K562 (cell line): ENCODE data around the gene ABCC11. TPM values are rescaled to one million over a fixed set of nuclear protein-coding genes. Genes with fewer than 3 reads are reported as not detected.
A peak's percentile ranks its signal among the peaks of the same experiment; 100 is the strongest.

Experiments used
- ATAC-seq: fragments of 200-7000 bp; cut with Tn5 transposase; 3 replicates; pipeline ENCODE4 v1.9.1; 2020; ENCODE audit warnings: moderate library complexity
- BruUV-seq: library from RNA; stranded (reverse); fragments of 400-500 nt; replicated peaks from 2 replicates; lab custom pipeline; 2021; lab: Mats Ljungman, UMichigan
- CTCF ChIA-PET: fragments of 300-600 bp; formaldehyde crosslinking; extraction: SDS; loops from one replicate; lab custom pipeline; 2021; ENCODE audit warnings: low intra/inter-chr PET ratio; lab: Yijun Ruan, JAX
- POLR2A ChIA-PET: fragments of 300-600, 350-650 bp; sonication (Branson Sonifier 250); formaldehyde crosslinking; extraction: SDS; loops from one replicate; lab custom pipeline; 2021; ENCODE audit warnings: antibody characterized with exemption, inconsistent platforms; lab: Yijun Ruan, JAX
- DNase-seq, 4 experiments: peaks; one replicate each; pipeline versions ENCODE4 v3.0.0 to v3.0.0-alpha.2; 2011 to 2018; ENCODE audit warnings: low spot score in 3 of 4, mixed read lengths in 3 of 4; ENCODE audit errors: extremely low read depth in 1 of 4
- FAIRE-seq: peaks from 2 replicates; lab custom pipeline; 2011; peaks lifted over from hg19 to GRCh38; lab: Jason Lieb, UNC
- H2AFZ ChIP-seq: 2 replicates; pipeline ENCODE4 v1.6.0; 2011; ENCODE audit warnings: low read depth, low read length, control low read depth, inconsistent platforms
- H3K27ac ChIP-seq: fragments of 200-600 bp; 3 replicates; pipeline ENCODE4 v1.8.0; 2011; ENCODE audit warnings: low read depth, mild to moderate bottlenecking, control low read depth, inconsistent platforms, low read length, moderate library complexity, mixed read lengths; ENCODE audit errors: extremely low read depth
- H3K27me3 ChIP-seq, 2 experiments: fragments of 300-600 bp in 1 of 2; 2 replicates in 1 of 2; 3 replicates in 1 of 2; pipeline versions ENCODE4 v1.6.0 to v1.8.0; 2011; ENCODE audit warnings: inconsistent platforms in 2 of 2, low read length in 2 of 2, mild to moderate bottlenecking in 1 of 2, mixed read lengths in 1 of 2, moderate library complexity in 1 of 2; ENCODE audit not compliant: control insufficient read depth in 2 of 2, insufficient read depth in 2 of 2
- H3K36me3 ChIP-seq: fragments of 300-600 bp; 3 replicates; pipeline ENCODE4 v1.8.0; 2011; ENCODE audit warnings: mild to moderate bottlenecking, low read length, inconsistent platforms; ENCODE audit not compliant: control insufficient read depth, insufficient read depth
- H3K4me1 ChIP-seq, 2 experiments: fragments of 200-600 bp in 1 of 2; replicated peaks in 1 of 2; 2 replicates in 1 of 2; 3 replicates in 1 of 2; pipeline versions ENCODE4 v1.5.1 to v1.8.0; 2011; ENCODE audit warnings: inconsistent platforms in 2 of 2, low read length in 2 of 2, mild to moderate bottlenecking in 1 of 2, mixed read lengths in 1 of 2, moderate library complexity in 1 of 2; ENCODE audit not compliant: control insufficient read depth in 2 of 2, insufficient read depth in 2 of 2
- H3K4me2 ChIP-seq: 2 replicates; pipeline ENCODE4 v1.6.1; 2011; ENCODE audit warnings: low read length, control low read depth, inconsistent platforms, mixed read lengths; ENCODE audit not compliant: insufficient read depth
- H3K4me3 ChIP-seq: fragments of 200-600 bp; sonication (generic), shearing (Covaris generic); 2 replicates; pipeline ENCODE4 v1.5.1; 2016; ENCODE audit warnings: control low read depth, inconsistent platforms
- H3K79me2 ChIP-seq: fragments of 200-600 bp; 3 replicates; pipeline ENCODE4 v1.8.0; 2011; ENCODE audit warnings: low read length, inconsistent platforms; ENCODE audit not compliant: control insufficient read depth, insufficient read depth
- H3K9ac ChIP-seq, 2 experiments: 2 replicates each; pipeline versions ENCODE4 v1.6.0 to v1.6.1; 2011; ENCODE audit warnings: low read depth in 2 of 2, low read length in 2 of 2, control low read depth in 1 of 2, inconsistent platforms in 1 of 2, mild to moderate bottlenecking in 1 of 2, mixed read lengths in 1 of 2; ENCODE audit not compliant: insufficient read depth in 1 of 2
- H3K9me1 ChIP-seq: one replicate; pipeline ENCODE4 v1.6.0; 2011; ENCODE audit warnings: inconsistent platforms, mild to moderate bottlenecking, low read length, moderate library complexity; ENCODE audit not compliant: control insufficient read depth, insufficient read depth
- H3K9me3 ChIP-seq: replicated peaks from 2 replicates; pipeline ENCODE4 v1.5.1; 2011; ENCODE audit warnings: low read depth, low read length, inconsistent platforms; ENCODE audit not compliant: control insufficient read depth, insufficient read depth
- H4K20me1 ChIP-seq: replicated peaks from 2 replicates; pipeline ENCODE4 v1.6.1; 2011; ENCODE audit warnings: low read length, inconsistent platforms, mixed read lengths; ENCODE audit not compliant: control insufficient read depth, insufficient read depth
- CEBPB ChIP-seq: fragments of 450-650 bp; IDR thresholded peaks from 2 replicates; pipeline ENCODE4 v1.6.1; 2016; ENCODE audit warnings: missing genetic modification characterization, missing compliant biosample characterization
- CEBPG ChIP-seq, 3 experiments: fragments of 200-800 bp in 1 of 3; sonication (Bioruptor generic) in 1 of 3; sonication (generic) in 1 of 3; formaldehyde crosslinking in 1 of 3; IDR thresholded peaks in 2 of 3; conservative IDR thresholded peaks in 1 of 3; 2 replicates each; pipeline versions ENCODE4 v1.6.1 to v1.8.0; 2016 to 2022; ENCODE audit warnings: missing compliant biosample characterization in 2 of 3, missing genetic modification characterization in 2 of 3, mild to moderate bottlenecking in 1 of 3, missing genetic modification reagents in 1 of 3
- CEBPZ ChIP-seq: fragments of 150-350 bp; IDR thresholded peaks from 2 replicates; pipeline ENCODE4 v1.6.1; 2014; ENCODE audit warnings: low read depth, mild to moderate bottlenecking, low read length, borderline replicate concordance
- SPI1 ChIP-seq: IDR thresholded peaks from 2 replicates; pipeline ENCODE4 v1.6.1; 2011; ENCODE audit warnings: low read depth, low read length, control low read depth, borderline replicate concordance
- WGBS: fragments of 100-300 bp; shearing (Covaris generic); methylation state at CpG from one replicate; pipeline ENCODE4 v1.1.6; 2016; ENCODE audit warnings: low coverage, mixed read lengths; ENCODE audit not compliant: insufficient coverage; ENCODE audit errors: missing lambda C conversion rate; 5-methylcytosine and 5-hydroxymethylcytosine counted together
- in situ Hi-C: fragments of 300-500 bp; cut with MboI; formaldehyde crosslinking; loops from 4 replicates; pipeline ENCODE4 v1.15.0; 2018; ENCODE audit warnings: inconsistent platforms, mixed read lengths
- intact Hi-C: fragments of 100-400 bp; cut with micrococcal nuclease; formaldehyde crosslinking; loops from 2 replicates; pipeline ENCODE4 v1.14.2; 2022
- polyA plus RNA-seq, 8 experiments: library from polyadenylated mRNA; depleted of rRNA in 4 of 8; stranded (reverse) in 5 of 8; unstranded in 3 of 8; fragments of >200 nt; fragmentation: Nextera tagmentation in 2 of 8; fragmentation: Illumina TruSeq in 1 of 8; extraction: Ambion mirVana in 2 of 8; extraction: Trizol in 1 of 8; gene quantifications; 2 replicates each; pipeline versions ENCODE4 v1.2.1 to v1.2.3, GENCODE V29; 2011 to 2014; ENCODE audit warnings: inconsistent platforms in 1 of 8, missing spikeins in 1 of 8
- total RNA-seq, 7 experiments: library from RNA; depleted of rRNA in 6 of 7; stranded (reverse); fragments of >200 nt in 6 of 7; fragmentation: Illumina TruSeq in 2 of 7; extraction: Trizol in 2 of 7; gene quantifications; 2 replicates each; pipeline versions ENCODE4 v1.2.1 to v1.2.3, GENCODE V29; 2011 to 2021; ENCODE audit warnings: low replicate concordance in 1 of 7

The ABCC11 gene
- total and polyA plus RNA-seq, 9 of the 15 experiments (the other 6 are each of a cell fraction or from before 2014, with no cell fraction given): 0.04 to 0.14 (median 0.04) TPM; not detected in 6

- Histone ChIP-seq H3K4me2 (no peak overlapping the region), H3K79me2 (no peaks in the 10 kb centered on the region), H2AFZ (no peak overlapping the region), H3K9me1 (peaks cover 1% of the 10 kb centered on the region)
- in situ Hi-C loops: no loop called here
- no peak for FAIRE-seq
- TF ChIP-seq SPI1 (peak; percentile 87), CEBPZ (no peak), CEBPB (tag) (peak; percentile 66), CEBPG (CRISPR knock-in tag; IDR thresholded peaks at IDR 0.05) (no peak), CEBPG (tag; conservative IDR thresholded peaks at IDR 0.05 in 1 of 2, IDR thresholded peaks at IDR 0.05 in 1 of 2) (0 out of 4 replicates have a peak, but pooled peaks of 1 of the 2 experiments have one; percentile 21)
- TF ChIP-seq, all 486 proteins: peak for 3
- Histone ChIP-seq H3K4me1 (no peaks in the 10 kb centered on the region), H3K27me3 (peaks cover 4 to 53% of the 10 kb centered on the region in 2 experiments; a peak in 3 of 5 replicates), H4K20me1 (no peaks in the 10 kb centered on the region), H3K4me3 (no peak overlapping the region), H3K9ac (no peak overlapping the region), H3K27ac (no peak overlapping the region), H3K9me3 (no peaks in the 10 kb centered on the region), H3K36me3 (no peaks in the 10 kb centered on the region)
- intact Hi-C loops: no loop called here
- ChIA-PET POLR2A (interaction anchor here (0.6 to 1.4 kb wide), 2 partner anchors 10 to 21 kb away, joined by 3 read pairs; no protein-coding TSS in a partner anchor), CTCF (no interaction called here)
- no peak for ATAC-seq
- BruUV-seq: no TSS peak
- no peak for DNase-seq
- WGBS: 3% methylated on average over 6 of the region's 6 CpGs
Measured at GRCh38 chr16:48188449-48189102, 58.8 kb downstream of the ABCC11 start.
